Esophagus squamous epithelium (tissue), 5 donors: Measurements from ENCODE around the gene IBA57. TPM values are rescaled to one million over a fixed set of nuclear protein-coding genes. Genes with fewer than 3 reads are reported as not detected.
A peak's percentile ranks its signal among the peaks of the same experiment; 100 is the strongest.

Source experiments
- DNase-seq: peaks from one replicate; lab custom pipeline; 2025; lab: John Stamatoyannopoulos, UW
- H3K27ac ChIP-seq, 4 donors: fragments of 200-600 bp; sonication (generic); one replicate each; pipeline ENCODE4 v1.5.1; 2016 to 2019; ENCODE audit warnings: mild to moderate bottlenecking in 1 of 4
- H3K27me3 ChIP-seq, 4 donors: fragments of 200-600 bp; sonication (generic); 1 replicate in 3 of 4; 2 replicates in 1 of 4; pipeline versions ENCODE4 v1.5.1 to v1.6.0; 2017 to 2021; ENCODE audit warnings: antibody characterized with exemption in 1 of 4
- H3K36me3 ChIP-seq, 3 donors: fragments of 200-600 bp; sonication (generic); one replicate each; pipeline ENCODE4 v1.5.1; 2016 to 2019
- H3K4me1 ChIP-seq, 3 donors: fragments of 200-600 bp; sonication (generic); one replicate each; pipeline ENCODE4 v1.5.1; 2017 to 2019
- H3K4me3 ChIP-seq, 4 donors: fragments of 200-600 bp; sonication (generic); 1 replicate in 3 of 4; 2 replicates in 1 of 4; pipeline ENCODE4 v1.5.1; 2016 to 2019; ENCODE audit warnings: mild to moderate bottlenecking in 2 of 4, moderate library complexity in 1 of 4
- H3K9me3 ChIP-seq, 3 donors: fragments of 200-600 bp; sonication (generic); one replicate each; pipeline ENCODE4 v1.5.1; 2016 to 2019
- POLR2A ChIP-seq, 4 donors: fragments of 450-650 bp; IDR thresholded peaks; one replicate each; pipeline ENCODE4 v1.6.1; 2017; ENCODE audit warnings: antibody characterized with exemption in 4 of 4, mild to moderate bottlenecking in 4 of 4, moderate library complexity in 3 of 4
- WGBS, 2 donors: methylation state at CpG; one replicate each; pipeline ENCODE4 v1.1.5; 2018; 5-methylcytosine and 5-hydroxymethylcytosine counted together
- intact Hi-C: fragments of 100-400 bp; cut with DNase I; formaldehyde crosslinking; loops from one replicate; pipeline ENCODE4 v1.15.0; 2022
- total RNA-seq, 4 donors: library from RNA; depleted of rRNA; stranded (reverse); fragments of >200 nt; gene quantifications; one replicate each; pipeline ENCODE4 v1.1.0, GENCODE V29; 2016
- TF ChIP-seq, protein P1 (sequence below), 6 experiments: fragments of 450-650 bp in 4 of 6; fragments of 200-600 bp in 2 of 6; sonication (generic) in 2 of 6; IDR thresholded peaks; one replicate each; pipeline ENCODE4 v1.5.1; 2016 to 2019; ENCODE audit warnings: antibody characterized with exemption in 6 of 6, mild to moderate bottlenecking in 4 of 6, moderate library complexity in 4 of 6
- donor health status: DM: yes; HTN: yes; CAD: no.

Gene IBA57
- total RNA-seq, 4 donors from 2014 or later: 4.8 to 9.1 (median 5.7) TPM

DNA sequence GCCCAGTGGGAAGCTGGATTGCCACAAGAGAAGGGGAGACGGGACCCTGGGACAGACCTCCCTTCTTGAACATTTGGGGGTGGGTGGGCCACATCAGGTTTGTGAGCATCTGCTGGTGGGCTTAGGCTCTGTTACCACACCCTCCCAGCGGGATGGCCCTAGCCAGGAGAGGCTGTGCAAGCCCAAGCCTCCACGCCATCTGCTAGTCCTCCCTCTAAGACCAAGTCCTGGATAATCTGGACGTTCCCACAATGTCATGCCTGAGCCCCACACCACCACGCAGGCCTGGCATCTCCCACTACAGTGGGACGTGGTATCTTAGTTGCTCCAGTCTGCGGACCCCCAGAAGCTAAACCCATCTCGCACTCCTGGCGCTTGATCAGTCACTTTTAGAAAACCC, 3.7 kb upstream of the IBA57 start:
- peaks cover 0 to 13% (median 1%) of the 10 kb centered on the region in 4 donors for H3K27me3 ChIP-seq
- intact Hi-C loops: loop anchor here (10.0 kb wide), 1 partner anchor 57 kb away; the partner anchor contains the start of genes C1orf35 and MRPL55
- H3K36me3 ChIP-seq: no peaks in the 10 kb centered on the region
- no peaks in the 10 kb centered on the region for H3K9me3 ChIP-seq
- no peak for DNase-seq
- H3K4me3 ChIP-seq: no peak overlapping the region
- H3K4me1 ChIP-seq: peaks cover 37 to 84% (median 46%) of the 10 kb centered on the region in 3 donors
- peak overlapping the region; percentile 41 to 100 (median 89) for H3K27ac ChIP-seq
- no peak for TF ChIP-seq POLR2A (IDR thresholded peaks at IDR 0.05)
- WGBS, 2 donors: 76 to 85% methylated on average over 7 to 8 of the region's 9 CpGs

- Histone ChIP-seq H3K4me1 (peaks cover 38 to 84% (median 48%) of the 10 kb centered on the region in 3 donors), H3K27me3 (peaks cover 0 to 13% (median 1%) of the 10 kb centered on the region in 4 donors), H3K4me3 (peak overlapping the region in 1 of 4 donors; percentile 34), H3K27ac (peak overlapping the region; percentile 77 to 100 (median 89)), H3K9me3 (no peaks in the 10 kb centered on the region), H3K36me3 (no peaks in the 10 kb centered on the region)
- intact Hi-C loops: loop anchor here (10.0 kb wide), 1 partner anchor 58 kb away; the partner anchor contains the start of genes C1orf35 and MRPL55
- TF ChIP-seq, protein P1, sequence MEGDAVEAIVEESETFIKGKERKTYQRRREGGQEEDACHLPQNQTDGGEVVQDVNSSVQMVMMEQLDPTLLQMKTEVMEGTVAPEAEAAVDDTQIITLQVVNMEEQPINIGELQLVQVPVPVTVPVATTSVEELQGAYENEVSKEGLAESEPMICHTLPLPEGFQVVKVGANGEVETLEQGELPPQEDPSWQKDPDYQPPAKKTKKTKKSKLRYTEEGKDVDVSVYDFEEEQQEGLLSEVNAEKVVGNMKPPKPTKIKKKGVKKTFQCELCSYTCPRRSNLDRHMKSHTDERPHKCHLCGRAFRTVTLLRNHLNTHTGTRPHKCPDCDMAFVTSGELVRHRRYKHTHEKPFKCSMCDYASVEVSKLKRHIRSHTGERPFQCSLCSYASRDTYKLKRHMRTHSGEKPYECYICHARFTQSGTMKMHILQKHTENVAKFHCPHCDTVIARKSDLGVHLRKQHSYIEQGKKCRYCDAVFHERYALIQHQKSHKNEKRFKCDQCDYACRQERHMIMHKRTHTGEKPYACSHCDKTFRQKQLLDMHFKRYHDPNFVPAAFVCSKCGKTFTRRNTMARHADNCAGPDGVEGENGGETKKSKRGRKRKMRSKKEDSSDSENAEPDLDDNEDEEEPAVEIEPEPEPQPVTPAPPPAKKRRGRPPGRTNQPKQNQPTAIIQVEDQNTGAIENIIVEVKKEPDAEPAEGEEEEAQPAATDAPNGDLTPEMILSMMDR (IDR thresholded peaks at IDR 0.05): peak in 2 of 6 experiments; percentile 11 to 28
- no peak for TF ChIP-seq POLR2A (IDR thresholded peaks at IDR 0.05)
- no peak for DNase-seq
- WGBS, 2 donors: 13 to 34% methylated on average over 4 to 6 of the region's 14 CpGs
These were observed 3.2 kb upstream of the IBA57 start for GRCh38 chr1:228162286-228163006.

DNA sequence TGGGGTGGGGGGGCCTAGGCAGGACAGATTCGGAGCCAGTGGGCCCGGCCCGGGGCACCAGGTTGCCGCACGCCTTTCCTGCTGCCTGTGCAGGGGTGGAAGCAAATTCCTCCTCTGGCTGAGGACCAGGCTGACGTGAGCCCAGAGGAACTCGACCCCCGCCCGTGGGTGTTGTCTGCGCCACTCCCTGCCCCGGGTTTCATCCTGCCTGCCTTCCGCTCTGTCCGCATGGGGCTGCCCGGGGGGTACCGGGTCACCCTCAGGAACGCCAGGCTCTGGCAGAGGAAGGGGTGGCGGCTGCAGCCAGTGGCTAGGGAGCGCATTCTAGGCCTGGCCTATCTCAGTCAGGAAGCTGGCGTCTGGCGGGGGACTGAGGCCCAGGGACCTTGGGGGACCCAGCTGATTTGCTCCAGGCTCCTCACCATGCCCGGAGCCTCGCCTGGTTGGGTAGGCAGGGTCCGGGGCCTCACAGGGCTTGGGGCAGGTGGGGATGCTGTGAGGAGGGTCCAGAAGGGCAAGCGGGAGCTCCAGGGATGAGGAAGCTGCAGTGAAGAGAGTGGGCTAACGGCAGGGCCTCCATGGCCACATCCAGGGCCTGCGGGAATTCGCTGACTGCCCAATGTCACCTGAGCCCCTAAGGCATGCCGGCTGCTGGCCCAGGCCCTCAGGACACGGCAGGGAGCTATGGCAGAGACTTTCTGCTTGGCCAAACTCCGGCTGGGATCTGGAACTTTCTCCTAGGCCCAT, 2.4 kb upstream of the IBA57 start:
- Histone ChIP-seq H3K27me3 (peaks cover 0 to 13% (median 1%) of the 10 kb centered on the region in 4 donors), H3K9me3 (no peaks in the 10 kb centered on the region), H3K27ac (peak overlapping the region; percentile 77 to 100 (median 89)), H3K4me1 (peaks cover 38 to 79% (median 48%) of the 10 kb centered on the region in 3 donors), H3K4me3 (peak overlapping the region in 1 of 4 donors; percentile 34), H3K36me3 (no peaks in the 10 kb centered on the region)
- intact Hi-C loops: loop anchor here (10.0 kb wide), 1 partner anchor 58 kb away; the partner anchor contains the start of genes C1orf35 and MRPL55
- 35 to 40% methylated on average over 9 to 12 of the region's 30 CpGs for WGBS, 2 donors
- DNase-seq: no peak
- peak in 1 of 4 donors; percentile 39 for TF ChIP-seq POLR2A (IDR thresholded peaks at IDR 0.05)
- TF ChIP-seq, protein P1 (IDR thresholded peaks at IDR 0.05): no peak

GRCh38 chr1:228163776-228164519, 1.7 kb upstream of the IBA57 start:
- H3K27ac ChIP-seq: peak overlapping the region; percentile 78 to 100 (median 100)
- intact Hi-C loops: loop anchor here (10.0 kb wide), 1 partner anchor 59 kb away; the partner anchor contains the start of genes C1orf35 and MRPL55
- H3K9me3 ChIP-seq: no peaks in the 10 kb centered on the region
- no peak for TF ChIP-seq POLR2A (IDR thresholded peaks at IDR 0.05)
- TF ChIP-seq, protein P1 (IDR thresholded peaks at IDR 0.05): no peak
- H3K27me3 ChIP-seq: peaks cover 0 to 13% (median under 1%) of the 10 kb centered on the region in 4 donors
- H3K4me1 ChIP-seq: peaks cover 38 to 74% (median 48%) of the 10 kb centered on the region in 3 donors
- H3K36me3 ChIP-seq: no peaks in the 10 kb centered on the region
- no peak for DNase-seq
- no peak overlapping the region for H3K4me3 ChIP-seq
- 90 to 94% methylated on average over 2 to 10 of the region's 10 CpGs for WGBS, 2 donors
